ENCODE data around the gene RGS12.

- TF ChIP-seq CTCF (IDR thresholded peaks at IDR 0.05) = no peak
- TF ChIP-seq EZH2 (IDR thresholded peaks at IDR 0.05; ENCODE audit: borderline replicate concordance, insufficient read depth, low read depth, low read length, poor library complexity, severe bottlenecking) = no peak
Observed at GRCh38 chr4:3311095-3311372, 18.2 kb downstream of the RGS12 start.

Data from B cell (primary cell).